ENCODE measurements around the gene LPGAT1. TPM values are rescaled to one million over a fixed set of nuclear protein-coding genes. Genes with fewer than 3 reads are reported as not detected.
A peak's percentile ranks its signal among the peaks of the same experiment; 100 is the strongest.
"Not testable (repeated sequence)": the region's sequence is repeated elsewhere in the genome, so short reads cannot be mapped to it uniquely, and the experiment has no call there.

Gene LPGAT1
- total RNA-seq, 1 donor from 2014 or later, result 37.6 TPM

GRCh38 chr1:211722277-211723175, 108.0 kb downstream of the LPGAT1 start:
- intact Hi-C loops (cut with DNase I), result no loop called here
- no peak for ATAC-seq
- no peak for DNase-seq (ENCODE audit: low spot score)

- not testable (repeated sequence) for ATAC-seq; DNase-seq (ENCODE audit: low spot score)
These were observed 114.0 kb downstream of the LPGAT1 start for GRCh38 chr1:211716555-211716954.

GRCh38 chr1:211715971-211716370, 114.6 kb downstream of the LPGAT1 start:
- no peak for DNase-seq (ENCODE audit: low spot score)
- no peak for ATAC-seq
- intact Hi-C loops (cut with DNase I), result no loop called here

More at GRCh38 chr1:211716555-211716954, 114.0 kb downstream of the LPGAT1 start:
- intact Hi-C loops (cut with DNase I), result not testable (repeated sequence)

- ATAC-seq, result no peak
- intact Hi-C loops (cut with DNase I), result no loop called here
- no peak for DNase-seq (ENCODE audit: low spot score)
These were observed 116.4 kb downstream of the LPGAT1 start for GRCh38 chr1:211714154-211714553.

- ATAC-seq (no peak), DNase-seq (ENCODE audit: low spot score) (no peak)
- intact Hi-C loops (cut with DNase I), result no loop called here
These were observed 117.3 kb downstream of the LPGAT1 start for GRCh38 chr1:211713231-211713630.

- DNase-seq (ENCODE audit: low spot score) (no peak), ATAC-seq (no peak)
- intact Hi-C loops (cut with DNase I), result no loop called here
These were observed 119.3 kb downstream of the LPGAT1 start for GRCh38 chr1:211711315-211711705.

- no peak for ATAC-seq
- DNase-seq (ENCODE audit: low spot score), result no peak
- intact Hi-C loops (cut with DNase I), result no loop called here
These were observed 119.8 kb downstream of the LPGAT1 start for GRCh38 chr1:211710566-211711314.

- intact Hi-C loops (cut with DNase I), result no loop called here
- no peak for ATAC-seq
- no peak for DNase-seq (ENCODE audit: low spot score)
These were observed 121.6 kb downstream of the LPGAT1 start for GRCh38 chr1:211708926-211709325.

GRCh38 chr1:211708006-211708405, 122.6 kb downstream of the LPGAT1 start:
- intact Hi-C loops (cut with DNase I), result no loop called here
- no peak for ATAC-seq
- DNase-seq (ENCODE audit: low spot score), result no peak

- peak; percentile 26 for ATAC-seq
- DNase-seq (ENCODE audit: low spot score), result no peak
- intact Hi-C loops (cut with DNase I), result no loop called here
These were observed 125.0 kb downstream of the LPGAT1 start for GRCh38 chr1:211705467-211706091.

GRCh38 chr1:211704543-211704942, 126.0 kb downstream of the LPGAT1 start:
- no peak for ATAC-seq
- DNase-seq (ENCODE audit: low spot score), result no peak
- intact Hi-C loops (cut with DNase I), result no loop called here

GRCh38 chr1:211703812-211704537, 126.6 kb downstream of the LPGAT1 start:
- ATAC-seq, result no peak
- intact Hi-C loops (cut with DNase I), result no loop called here

GRCh38 chr1:211701733-211702132, 128.8 kb downstream of the LPGAT1 start:
- no peak for ATAC-seq
- intact Hi-C loops (cut with DNase I), result no loop called here
- no peak for DNase-seq (ENCODE audit: low spot score)

More at GRCh38 chr1:211703812-211704537, 126.6 kb downstream of the LPGAT1 start:
- no peak for DNase-seq (ENCODE audit: low spot score)

- intact Hi-C loops (cut with DNase I), result loop anchor here (10.0 kb wide), 2 partner anchors 136 to 336 kb away; partner anchors contain the start of genes DTL, INTS7 and LPGAT1
- DNase-seq (ENCODE audit: low spot score), result no peak
- peak; percentile 26 for ATAC-seq
These were observed 131.5 kb downstream of the LPGAT1 start for GRCh38 chr1:211699059-211699458.

GRCh38 chr1:211698161-211699026, 132.2 kb downstream of the LPGAT1 start:
- DNase-seq (ENCODE audit: low spot score) (peak; percentile 88), ATAC-seq (peak; percentile 91)
- intact Hi-C loops (cut with DNase I), result loop anchor here (10.0 kb wide), 2 partner anchors 136 to 336 kb away; partner anchors contain the start of genes DTL, INTS7 and LPGAT1

GRCh38 chr1:211697356-211697755, 133.2 kb downstream of the LPGAT1 start:
- ATAC-seq (no peak), DNase-seq (ENCODE audit: low spot score) (no peak)
- intact Hi-C loops (cut with DNase I), result loop anchor here (10.0 kb wide), 2 partner anchors 137 to 337 kb away; partner anchors contain the start of genes DTL, INTS7 and LPGAT1

- DNase-seq (ENCODE audit: low spot score) (no peak), ATAC-seq (no peak)
- intact Hi-C loops (cut with DNase I), result loop anchor here (10.0 kb wide), 2 partner anchors 140 to 340 kb away; partner anchors contain the start of genes DTL, INTS7 and LPGAT1
These were observed 135.3 kb downstream of the LPGAT1 start for GRCh38 chr1:211695135-211695816.
